MM.1S (cell line): ENCODE data around the gene LMO7.

Experiments
- DNase-seq: peaks from one replicate; pipeline ENCODE4 v3.0.0-alpha.2; 2015
- H2AFZ ChIP-seq: fragments of 300-600 bp; sonication (generic); 2 replicates; pipeline ENCODE4 v1.6.0; 2016; ENCODE audit warnings: antibody characterized with exemption, low read length
- H3F3A ChIP-seq: fragments of 300-600 bp; sonication (generic); 2 replicates; pipeline ENCODE4 v1.6.1; 2016; ENCODE audit warnings: mild to moderate bottlenecking, antibody characterized with exemption, low read length, moderate library complexity, mixed read lengths; ENCODE audit not compliant: insufficient read depth
- H3K27ac ChIP-seq: fragments of 300-600 bp; sonication (generic); 2 replicates; pipeline ENCODE4 v1.5.1; 2016; ENCODE audit warnings: mild to moderate bottlenecking, low read length
- H3K27me3 ChIP-seq: fragments of 300-600 bp; sonication (generic); replicated peaks from 2 replicates; pipeline ENCODE4 v1.6.0; 2016; ENCODE audit warnings: low read length; ENCODE audit not compliant: insufficient read depth
- H3K36me3 ChIP-seq: fragments of 300-600 bp; sonication (generic); replicated peaks from 2 replicates; pipeline ENCODE4 v1.6.1; 2016; ENCODE audit warnings: mild to moderate bottlenecking, low read length, mixed read lengths; ENCODE audit not compliant: insufficient read depth
- H3K4me1 ChIP-seq: fragments of 300-600 bp; sonication (generic); 2 replicates; pipeline ENCODE4 v1.6.1; 2016; ENCODE audit warnings: low read length, mixed read lengths
- H3K4me2 ChIP-seq: fragments of 300-600 bp; sonication (generic); 2 replicates; pipeline ENCODE4 v1.6.0; 2016; ENCODE audit warnings: low read depth, low read length
- H3K4me3 ChIP-seq: fragments of 300-600 bp; sonication (generic); 2 replicates; pipeline ENCODE4 v1.5.1; 2016; ENCODE audit warnings: low read length, mixed read lengths
- H3K79me2 ChIP-seq: fragments of 300-600 bp; sonication (generic); 2 replicates; pipeline ENCODE4 v1.6.1; 2016; ENCODE audit warnings: mixed run types, low read length, mixed read lengths
- H3K9ac ChIP-seq: fragments of 300-600 bp; sonication (generic); 2 replicates; pipeline ENCODE4 v1.6.1; 2016; ENCODE audit warnings: low read length, mixed read lengths
- H3K9me2 ChIP-seq: fragments of 300-600 bp; sonication (generic); replicated peaks from 2 replicates; pipeline ENCODE4 v1.6.1; 2016; ENCODE audit warnings: mild to moderate bottlenecking, low read length, mixed read lengths; ENCODE audit not compliant: insufficient read depth
- H3K9me3 ChIP-seq: fragments of 300-600 bp; sonication (generic); replicated peaks from 2 replicates; pipeline ENCODE4 v1.6.1; 2016; ENCODE audit warnings: mild to moderate bottlenecking, low read length, mixed read lengths; ENCODE audit not compliant: insufficient read depth
- H4K20me1 ChIP-seq: fragments of 300-600 bp; sonication (generic); 2 replicates; pipeline ENCODE4 v1.6.1; 2016; ENCODE audit warnings: mild to moderate bottlenecking, low read length, moderate library complexity, mixed read lengths; ENCODE audit not compliant: insufficient read depth
- EZH2 ChIP-seq: fragments of 300-600 bp; sonication (generic); optimal IDR thresholded peaks from 2 replicates; pipeline ENCODE3; 2017; ENCODE audit warnings: low read depth, mild to moderate bottlenecking, antibody characterized with exemption, low read length, mixed read lengths
- EZH2phosphoT487 ChIP-seq: fragments of 300-600 bp; sonication (generic); IDR thresholded peaks from 2 replicates; pipeline ENCODE4 v1.6.1; 2018; ENCODE audit warnings: antibody characterized with exemption, low read length
- TF ChIP-seq, protein P1 (sequence below): fragments of 300-600 bp; sonication (generic); IDR thresholded peaks from 2 replicates; pipeline ENCODE4 v1.5.1; 2016; ENCODE audit warnings: antibody characterized with exemption, low read length, mixed read lengths

The LMO7 gene

DNA sequence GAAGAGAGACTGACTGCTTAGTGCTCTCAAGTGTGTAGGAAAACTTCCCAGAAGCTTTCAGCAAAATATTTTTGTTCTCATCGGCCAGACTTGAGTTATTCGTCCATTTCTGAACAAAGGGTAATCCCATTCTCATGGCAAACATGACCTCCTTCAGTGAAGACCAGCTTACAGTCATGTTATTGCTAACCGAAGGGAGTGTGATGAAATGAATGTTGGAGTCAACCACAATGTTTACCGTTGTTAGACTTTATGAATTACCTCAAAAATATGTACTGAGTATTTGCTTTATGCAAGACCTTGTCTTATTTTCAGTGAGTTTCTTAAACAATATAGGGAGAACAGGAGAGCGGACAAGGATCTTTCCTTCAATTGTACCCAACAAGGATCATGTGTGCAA is 228.6 kb downstream of the LMO7 start:
- Histone ChIP-seq H3K9ac (no peak overlapping the region), H3K4me1 (0 out of 2 replicates have a peak, but pooled peaks cover 4% of the 10 kb centered on the region), H2AFZ (no peak overlapping the region), H3K27ac (no peak overlapping the region), H3K4me2 (no peak overlapping the region), H3F3A (peaks cover under 1% of the 10 kb centered on the region; the same call in 1 of the 2 replicates), H3K36me3 (no peaks in the 10 kb centered on the region), H4K20me1 (no peaks in the 10 kb centered on the region), H3K9me3 (no peaks in the 10 kb centered on the region), H3K4me3 (no peak overlapping the region), H3K79me2 (no peaks in the 10 kb centered on the region), H3K9me2 (no peaks in the 10 kb centered on the region), H3K27me3 (no peaks in the 10 kb centered on the region)
- TF ChIP-seq EZH2 (no peak), EZH2phosphoT487 (no peak)
- TF ChIP-seq, protein P1, sequence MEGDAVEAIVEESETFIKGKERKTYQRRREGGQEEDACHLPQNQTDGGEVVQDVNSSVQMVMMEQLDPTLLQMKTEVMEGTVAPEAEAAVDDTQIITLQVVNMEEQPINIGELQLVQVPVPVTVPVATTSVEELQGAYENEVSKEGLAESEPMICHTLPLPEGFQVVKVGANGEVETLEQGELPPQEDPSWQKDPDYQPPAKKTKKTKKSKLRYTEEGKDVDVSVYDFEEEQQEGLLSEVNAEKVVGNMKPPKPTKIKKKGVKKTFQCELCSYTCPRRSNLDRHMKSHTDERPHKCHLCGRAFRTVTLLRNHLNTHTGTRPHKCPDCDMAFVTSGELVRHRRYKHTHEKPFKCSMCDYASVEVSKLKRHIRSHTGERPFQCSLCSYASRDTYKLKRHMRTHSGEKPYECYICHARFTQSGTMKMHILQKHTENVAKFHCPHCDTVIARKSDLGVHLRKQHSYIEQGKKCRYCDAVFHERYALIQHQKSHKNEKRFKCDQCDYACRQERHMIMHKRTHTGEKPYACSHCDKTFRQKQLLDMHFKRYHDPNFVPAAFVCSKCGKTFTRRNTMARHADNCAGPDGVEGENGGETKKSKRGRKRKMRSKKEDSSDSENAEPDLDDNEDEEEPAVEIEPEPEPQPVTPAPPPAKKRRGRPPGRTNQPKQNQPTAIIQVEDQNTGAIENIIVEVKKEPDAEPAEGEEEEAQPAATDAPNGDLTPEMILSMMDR: no peak
- DNase-seq: no peak

DNA sequence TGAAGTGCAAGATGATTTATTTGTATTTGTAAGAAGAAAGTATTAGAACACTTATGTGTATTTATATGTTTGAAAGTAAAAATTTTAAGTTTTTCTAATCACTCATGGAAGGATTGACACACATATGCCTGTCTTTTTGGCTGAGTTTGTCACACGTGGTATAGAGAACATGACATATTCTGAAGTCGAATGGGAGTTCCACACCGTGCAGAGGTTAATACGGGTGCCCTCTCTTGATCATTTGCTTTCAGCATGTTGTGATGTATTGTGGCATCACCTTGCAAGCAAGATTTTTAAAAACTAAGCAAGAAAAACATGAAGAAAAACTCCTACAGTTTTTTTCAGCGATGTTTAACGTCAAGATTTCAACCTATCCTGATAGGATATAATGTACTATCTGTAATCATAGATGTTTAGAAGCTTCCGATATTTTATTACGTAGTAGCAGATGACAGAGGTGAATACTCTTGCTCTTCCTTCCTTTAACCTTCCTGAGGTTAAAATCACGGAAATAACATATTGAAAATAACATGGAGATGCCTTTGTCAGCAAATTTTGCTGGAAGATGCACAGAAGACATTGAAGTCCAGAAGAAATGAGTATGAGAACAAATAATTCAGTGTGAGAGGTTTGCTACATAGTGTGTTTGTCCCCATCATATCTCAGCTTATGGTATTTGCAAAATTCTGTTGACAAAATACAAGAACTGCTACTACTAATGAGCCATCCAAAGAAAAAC is 231.4 kb downstream of the LMO7 start:
- Histone ChIP-seq H3K27ac (no peak overlapping the region), H3K9ac (no peak overlapping the region), H3K9me3 (no peaks in the 10 kb centered on the region), H3F3A (peaks cover 10% of the 10 kb centered on the region; the same call in 1 of the 2 replicates), H2AFZ (no peak overlapping the region), H3K36me3 (no peaks in the 10 kb centered on the region), H3K4me2 (no peak overlapping the region), H3K4me1 (0 out of 2 replicates have a peak, but pooled peaks cover 5% of the 10 kb centered on the region), H3K27me3 (no peaks in the 10 kb centered on the region), H3K4me3 (no peak overlapping the region), H4K20me1 (no peaks in the 10 kb centered on the region), H3K9me2 (no peaks in the 10 kb centered on the region), H3K79me2 (no peaks in the 10 kb centered on the region)
- TF ChIP-seq EZH2: no peak
- TF ChIP-seq EZH2phosphoT487: no peak
- TF ChIP-seq, protein P1: no peak
- no peak for DNase-seq

DNA sequence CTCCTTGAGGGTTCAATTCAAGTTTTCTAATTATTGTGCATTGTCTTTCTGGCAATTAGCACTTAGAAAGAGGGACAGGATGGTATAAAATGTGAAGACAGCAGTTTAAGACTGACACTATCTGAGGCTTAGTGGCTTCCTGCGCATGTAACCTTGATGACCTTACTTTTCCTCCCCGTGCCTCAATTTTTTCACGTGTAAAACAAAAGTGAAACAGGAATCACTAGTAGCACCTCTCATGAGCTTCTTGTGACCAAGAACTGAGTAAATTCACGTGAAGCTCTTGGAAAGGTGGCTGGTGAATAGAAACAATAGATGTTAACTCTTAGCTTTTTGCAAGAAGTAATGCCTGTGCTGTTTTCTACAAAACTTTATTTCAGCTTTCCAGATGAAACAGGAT is 233.9 kb downstream of the LMO7 start:
- peak overlapping the region; percentile 80 for H3K4me2 ChIP-seq
- peak; percentile 91 for DNase-seq

More for the DNA sequence above, 233.9 kb downstream of the LMO7 start:
- Histone ChIP-seq H3K9me3 (no peaks in the 10 kb centered on the region), H3F3A (peaks cover 10% of the 10 kb centered on the region; the same call in 1 of the 2 replicates), H3K27me3 (no peaks in the 10 kb centered on the region), H3K79me2 (no peaks in the 10 kb centered on the region), H2AFZ (peak overlapping the region; percentile 89), H3K27ac (peak overlapping the region; percentile 54; the same call in 1 of the 2 replicates), H4K20me1 (no peaks in the 10 kb centered on the region), H3K4me3 (peak overlapping the region; percentile 58), H3K9ac (peak overlapping the region; percentile 31; the same call in 1 of the 2 replicates), H3K9me2 (no peaks in the 10 kb centered on the region), H3K4me1 (0 out of 2 replicates have a peak, but pooled peaks cover 5% of the 10 kb centered on the region), H3K36me3 (no peaks in the 10 kb centered on the region)
- TF ChIP-seq EZH2 (no peak), EZH2phosphoT487 (no peak)
- TF ChIP-seq, protein P1: no peak
